Stomach (tissue), 4 donors: Measurements from ENCODE around the gene CLIP4.

Source experiments
- CTCF ChIP-seq, 7 experiments: fragments of 450-650 bp in 4 of 7; fragments of 200-600 bp in 3 of 7; sonication (generic) in 3 of 7; IDR thresholded peaks; one replicate each; pipeline ENCODE4 v1.5.1; 2016 to 2019; ENCODE audit warnings: antibody characterized with exemption in 7 of 7, control low read depth in 2 of 7, mild to moderate bottlenecking in 1 of 7
- EP300 ChIP-seq: sonication (generic); formaldehyde crosslinking; IDR thresholded peaks from one replicate; pipeline ENCODE4 v1.6.1; 2017; ENCODE audit warnings: antibody characterized with exemption
- POLR2AphosphoS5 ChIP-seq, 3 donors: sonication (generic); formaldehyde crosslinking; IDR thresholded peaks; one replicate each; pipeline ENCODE4 v1.6.1; 2016; ENCODE audit warnings: antibody characterized with exemption in 3 of 3

- TF ChIP-seq EP300 (no peak), CTCF (IDR thresholded peaks at IDR 0.05) (no peak), POLR2AphosphoS5 (IDR thresholded peaks at IDR 0.05) (no peak)
These were observed 2.1 kb upstream of the CLIP4 start for GRCh38 chr2:29113027-29113686.
